Measurements from ENCODE around the gene PRKCA. TPM values are rescaled to one million over a fixed set of nuclear protein-coding genes. Genes with fewer than 3 reads are reported as not detected.

PRKCA gene
- total and polyA plus RNA-seq, 2 experiments from 2014 or later = 6.4 to 35.4 TPM

- DNase-seq (ENCODE audit: low spot score) (no peak), ATAC-seq (no peak)
- no peak overlapping the region for H3K27ac ChIP-seq (ENCODE audit: low read depth)
- H3K36me3 ChIP-seq (ENCODE audit: insufficient read depth) = no peaks in the 10 kb centered on the region
- H3K4me1 ChIP-seq (ENCODE audit: insufficient read depth) = no peaks in the 10 kb centered on the region
- no peaks in the 10 kb centered on the region for H3K9me2 ChIP-seq (ENCODE audit: insufficient read depth)
- Mint-ChIP-seq H3K9me3 (peaks cover 25% of the 10 kb centered on the region), H3K4me1 (no peaks in the 10 kb centered on the region), H3K27me3 (ENCODE audit: insufficient read depth, low read depth, poor library complexity) (peaks cover 6% of the 10 kb centered on the region), H3K27ac (no peak overlapping the region), H3K4me3 (no peak overlapping the region), H3K36me3 (ENCODE audit: low read depth) (peaks cover 10% of the 10 kb centered on the region)
- H3K4me3 ChIP-seq = no peak overlapping the region
- TF ChIP-seq CREB1 (CRISPR knock-in tag; IDR thresholded peaks at IDR 0.05; ENCODE audit: low read depth) = no peak
- H4K20me1 ChIP-seq (replicated peaks; ENCODE audit: insufficient read depth) = no peaks in the 10 kb centered on the region
- H3K27me3 ChIP-seq (ENCODE audit: insufficient read depth) = no peaks in the 10 kb centered on the region
- H3K79me2 ChIP-seq (replicated peaks; ENCODE audit: insufficient read depth) = no peaks in the 10 kb centered on the region
- no peaks in the 10 kb centered on the region for H3F3A ChIP-seq (replicated peaks; ENCODE audit: low read depth)
- H3K4me2 ChIP-seq = no peak overlapping the region
- no peak overlapping the region for H2AFZ ChIP-seq
Measured at GRCh38 chr17:66270106-66270505, 32.3 kb upstream of the PRKCA start.

GRCh38 chr17:66271512-66271911 is 30.9 kb upstream of the PRKCA start:
- Histone ChIP-seq H3F3A (replicated peaks; ENCODE audit: low read depth) (no peaks in the 10 kb centered on the region), H3K4me1 (ENCODE audit: insufficient read depth) (no peaks in the 10 kb centered on the region), H3K4me3 (no peak overlapping the region), H4K20me1 (replicated peaks; ENCODE audit: insufficient read depth) (no peaks in the 10 kb centered on the region), H3K79me2 (replicated peaks; ENCODE audit: insufficient read depth) (no peaks in the 10 kb centered on the region), H3K4me2 (no peak overlapping the region), H3K36me3 (ENCODE audit: insufficient read depth) (no peaks in the 10 kb centered on the region), H3K27ac (ENCODE audit: low read depth) (no peak overlapping the region), H3K9me2 (ENCODE audit: insufficient read depth) (no peaks in the 10 kb centered on the region), H2AFZ (no peak overlapping the region), H3K27me3 (ENCODE audit: insufficient read depth) (no peaks in the 10 kb centered on the region)
- Mint-ChIP-seq H3K9me3 (peaks cover 25% of the 10 kb centered on the region), H3K27me3 (ENCODE audit: insufficient read depth, low read depth, poor library complexity) (peaks cover 3% of the 10 kb centered on the region), H3K27ac (no peak overlapping the region), H3K36me3 (ENCODE audit: low read depth) (peaks cover 10% of the 10 kb centered on the region), H3K4me3 (no peak overlapping the region), H3K4me1 (no peaks in the 10 kb centered on the region)
- DNase-seq (ENCODE audit: low spot score) (no peak), ATAC-seq (no peak)
- TF ChIP-seq ETS1 (IDR thresholded peaks at IDR 0.05) (no peak), ZNF114 (CRISPR knock-in tag; IDR thresholded peaks at IDR 0.05) (no peak), POLR2AphosphoS5 (IDR thresholded peaks at IDR 0.05; ENCODE audit: low read depth) (no peak), NANOG (IDR thresholded peaks at IDR 0.05; ENCODE audit: borderline replicate concordance) (no peak), CREB1 (CRISPR knock-in tag; IDR thresholded peaks at IDR 0.05; ENCODE audit: low read depth) (no peak), CTCF (conservative IDR thresholded peaks at IDR 0.05; ENCODE audit: low read depth in 2 of 2) (no peak), EZH2phosphoT487 (IDR thresholded peaks at IDR 0.05; ENCODE audit: unreplicated experiment) (no peak), JUNB (IDR thresholded peaks at IDR 0.05; ENCODE audit: unreplicated experiment) (no peak), ZNF331 (CRISPR knock-in tag; IDR thresholded peaks at IDR 0.05; ENCODE audit: low read depth) (no peak), EZH2 (IDR thresholded peaks at IDR 0.05; ENCODE audit: low read depth, unreplicated experiment) (no peak), ZNF462 (CRISPR knock-in tag; IDR thresholded peaks at IDR 0.05) (no peak)
